Neural progenitor cell (in vitro differentiated cells): ENCODE data around the gene SMARCAL1.

Experiments used
- EZH2phosphoT487 ChIP-seq: fragments of 200-600 bp; sonication (generic); IDR thresholded peaks from 2 replicates; pipeline ENCODE4 v1.6.1; 2017; ENCODE audit warnings: antibody characterized with exemption
- TF ChIP-seq, protein P1 (sequence below): fragments of 200-600 bp; sonication (generic); IDR thresholded peaks from 2 replicates; pipeline ENCODE4 v1.5.1; 2017; ENCODE audit warnings: antibody characterized with exemption, mild to moderate bottlenecking

DNA sequence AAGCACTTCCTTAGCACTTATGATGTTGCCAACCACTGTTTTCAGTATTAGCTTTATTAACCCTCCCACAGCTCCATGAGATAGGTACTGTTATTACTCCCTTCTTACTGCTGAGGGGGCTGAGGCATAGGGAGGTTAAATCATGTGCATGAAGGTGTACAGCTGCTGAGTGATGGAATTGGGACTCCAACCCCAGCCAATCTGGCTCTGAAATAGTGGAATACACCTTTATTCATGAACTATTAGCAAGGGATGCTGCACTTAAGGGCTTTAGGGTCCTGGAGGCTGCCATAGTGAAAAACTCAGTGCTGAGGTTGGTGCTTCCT, 19.2 kb downstream of the SMARCAL1 start:
- TF ChIP-seq, protein P1, sequence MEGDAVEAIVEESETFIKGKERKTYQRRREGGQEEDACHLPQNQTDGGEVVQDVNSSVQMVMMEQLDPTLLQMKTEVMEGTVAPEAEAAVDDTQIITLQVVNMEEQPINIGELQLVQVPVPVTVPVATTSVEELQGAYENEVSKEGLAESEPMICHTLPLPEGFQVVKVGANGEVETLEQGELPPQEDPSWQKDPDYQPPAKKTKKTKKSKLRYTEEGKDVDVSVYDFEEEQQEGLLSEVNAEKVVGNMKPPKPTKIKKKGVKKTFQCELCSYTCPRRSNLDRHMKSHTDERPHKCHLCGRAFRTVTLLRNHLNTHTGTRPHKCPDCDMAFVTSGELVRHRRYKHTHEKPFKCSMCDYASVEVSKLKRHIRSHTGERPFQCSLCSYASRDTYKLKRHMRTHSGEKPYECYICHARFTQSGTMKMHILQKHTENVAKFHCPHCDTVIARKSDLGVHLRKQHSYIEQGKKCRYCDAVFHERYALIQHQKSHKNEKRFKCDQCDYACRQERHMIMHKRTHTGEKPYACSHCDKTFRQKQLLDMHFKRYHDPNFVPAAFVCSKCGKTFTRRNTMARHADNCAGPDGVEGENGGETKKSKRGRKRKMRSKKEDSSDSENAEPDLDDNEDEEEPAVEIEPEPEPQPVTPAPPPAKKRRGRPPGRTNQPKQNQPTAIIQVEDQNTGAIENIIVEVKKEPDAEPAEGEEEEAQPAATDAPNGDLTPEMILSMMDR, result no peak
- TF ChIP-seq EZH2phosphoT487, result no peak
